H1 (cell line): ENCODE measurements around the gene PRRG2.

Experiments
- CREB1 ChIP-seq: IDR thresholded peaks from 2 replicates; pipeline ENCODE4 v1.6.1; 2012; ENCODE audit warnings: inconsistent platforms
- CTCF ChIP-seq, 3 experiments: IDR thresholded peaks; 1 replicate in 2 of 3; 2 replicates in 1 of 3; pipeline versions ENCODE4 v1.5.1 to v1.6.1; 2011; ENCODE audit warnings: low read length in 3 of 3, mild to moderate bottlenecking in 3 of 3, inconsistent platforms in 2 of 3, low read depth in 1 of 3, moderate library complexity in 1 of 3; ENCODE audit not compliant: insufficient read depth in 1 of 3; ENCODE audit errors: control extremely low read depth in 1 of 3
- EP300 ChIP-seq, 2 experiments: IDR thresholded peaks; 1 replicate in 1 of 2; 2 replicates in 1 of 2; pipeline ENCODE4 v1.6.1; 2011 to 2012; ENCODE audit warnings: low read depth in 2 of 2, low read length in 2 of 2, mild to moderate bottlenecking in 2 of 2, borderline replicate concordance in 1 of 2, inconsistent platforms in 1 of 2, moderate library complexity in 1 of 2
- POLR2AphosphoS5 ChIP-seq: IDR thresholded peaks from 2 replicates; pipeline ENCODE4 v1.6.1; 2011; ENCODE audit warnings: low read depth, low read length
- TF ChIP-seq, protein P1 (sequence below): IDR thresholded peaks from 2 replicates; pipeline ENCODE4 v1.6.1; 2012; ENCODE audit warnings: inconsistent platforms

- TF ChIP-seq EP300 (IDR thresholded peaks at IDR 0.05; ENCODE audit: borderline replicate concordance in 1 of 2, low read depth in 2 of 2, low read length in 2 of 2): no peak
- no peak for TF ChIP-seq CREB1
- no peak for TF ChIP-seq POLR2AphosphoS5
- TF ChIP-seq CTCF (IDR thresholded peaks at IDR 0.05; ENCODE audit: control extremely low read depth in 1 of 3, insufficient read depth in 1 of 3, low read depth in 1 of 3, low read length in 3 of 3): no peak
- TF ChIP-seq, protein P1, sequence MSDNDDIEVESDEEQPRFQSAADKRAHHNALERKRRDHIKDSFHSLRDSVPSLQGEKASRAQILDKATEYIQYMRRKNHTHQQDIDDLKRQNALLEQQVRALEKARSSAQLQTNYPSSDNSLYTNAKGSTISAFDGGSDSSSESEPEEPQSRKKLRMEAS: no peak
Measured at GRCh38 chr19:49639401-49640112, 58.4 kb downstream of the PRRG2 start.
